Endothelial cell of umbilical vein (primary cell): ENCODE results near the gene RAD51B. TPM values are rescaled to one million over a fixed set of nuclear protein-coding genes. Genes with fewer than 3 reads are reported as not detected.

Experiments used
- BruUV-seq: library from RNA; stranded (reverse); fragments of 400-500 nt; replicated peaks from 2 replicates; lab custom pipeline; 2021; lab: Mats Ljungman, UMichigan
- CTCF ChIA-PET: fragments of 300-600, 350-600 bp; sonication (Branson Sonifier 250); formaldehyde crosslinking; loops from one replicate; lab custom pipeline; 2021; ENCODE audit warnings: antibody characterized with exemption, inconsistent platforms; lab: Charles Lee
- POLR2A ChIA-PET: fragments of 300-600, 350-600 bp; sonication (Branson Sonifier 250); formaldehyde crosslinking; loops from one replicate; lab custom pipeline; 2021; ENCODE audit warnings: antibody characterized with exemption, inconsistent platforms; lab: Charles Lee
- DNase-seq: peaks from one replicate; pipeline ENCODE4 v3.0.0-alpha.2; 2011; ENCODE audit warnings: low read depth, low spot score
- FAIRE-seq: peaks from 2 replicates; lab custom pipeline; 2011; peaks lifted over from hg19 to GRCh38; lab: Jason Lieb, UNC
- H2AFZ ChIP-seq: 2 replicates; pipeline ENCODE4 v1.6.0; 2012; ENCODE audit warnings: low read depth, low read length, control low read depth, inconsistent platforms
- H3K27ac ChIP-seq: 2 replicates; pipeline ENCODE4 v1.5.1; 2011; ENCODE audit warnings: low read depth, mild to moderate bottlenecking, control low read depth, low read length, moderate library complexity; ENCODE audit not compliant: insufficient read depth
- H3K27me3 ChIP-seq, 2 experiments: 2 replicates each; pipeline versions ENCODE4 v1.6.0 to v1.6.1; 2011; ENCODE audit warnings: low read length in 2 of 2, mixed read lengths in 1 of 2; ENCODE audit not compliant: control insufficient read depth in 2 of 2, insufficient read depth in 2 of 2
- H3K36me3 ChIP-seq, 2 experiments: 2 replicates in 1 of 2; 3 replicates in 1 of 2; pipeline ENCODE4 v1.5.1; 2011; ENCODE audit warnings: low read length in 2 of 2, mild to moderate bottlenecking in 1 of 2, moderate library complexity in 1 of 2; ENCODE audit not compliant: control insufficient read depth in 2 of 2, insufficient read depth in 2 of 2; ENCODE audit errors: extremely low read depth in 1 of 2
- H3K4me1 ChIP-seq: 3 replicates; pipeline ENCODE4 v1.5.1; 2011; ENCODE audit warnings: mild to moderate bottlenecking, low read length; ENCODE audit not compliant: control insufficient read depth, insufficient read depth; ENCODE audit errors: extremely low read depth
- H3K4me2 ChIP-seq: 2 replicates; pipeline ENCODE4 v1.6.1; 2011; ENCODE audit warnings: low read length, control low read depth, mixed read lengths; ENCODE audit not compliant: insufficient read depth
- H3K4me3 ChIP-seq, 3 experiments: fragments of 200-600 bp in 1 of 3; sonication (generic), shearing (Covaris generic) in 1 of 3; replicated peaks in 1 of 3; 2 replicates each; pipeline ENCODE4 v1.5.1; 2011 to 2016; ENCODE audit warnings: control low read depth in 3 of 3, low read length in 3 of 3, mild to moderate bottlenecking in 2 of 3, inconsistent platforms in 1 of 3, low read depth in 1 of 3, moderate library complexity in 1 of 3; ENCODE audit not compliant: insufficient read depth in 1 of 3
- H3K79me2 ChIP-seq: 2 replicates; pipeline ENCODE4 v1.6.0; 2012; ENCODE audit warnings: low read length, inconsistent platforms; ENCODE audit not compliant: control insufficient read depth, insufficient read depth
- H3K9ac ChIP-seq: replicated peaks from 2 replicates; pipeline ENCODE3; 2011; ENCODE audit warnings: low read length, control low read depth; ENCODE audit not compliant: insufficient read depth; ENCODE audit errors: extremely low read depth
- H3K9me1 ChIP-seq: replicated peaks from 3 replicates; pipeline ENCODE4 v1.6.0; 2011; ENCODE audit warnings: mild to moderate bottlenecking, low read length; ENCODE audit not compliant: control insufficient read depth, insufficient read depth; ENCODE audit errors: extremely low read depth
- H3K9me3 ChIP-seq: replicated peaks from 2 replicates; pipeline ENCODE4 v1.5.1; 2012; ENCODE audit warnings: low read length, inconsistent platforms; ENCODE audit not compliant: control insufficient read depth, insufficient read depth
- H4K20me1 ChIP-seq: replicated peaks from 2 replicates; pipeline ENCODE3; 2011; ENCODE audit warnings: mild to moderate bottlenecking, low read length; ENCODE audit not compliant: control insufficient read depth, insufficient read depth; ENCODE audit errors: extremely low read depth
- EZH2 ChIP-seq: IDR thresholded peaks from 2 replicates; pipeline ENCODE4 v1.6.1; 2012; ENCODE audit warnings: borderline replicate concordance, low read depth, mild to moderate bottlenecking, moderate library complexity, low read length, inconsistent platforms; ENCODE audit not compliant: severe bottlenecking
- FOS ChIP-seq: IDR thresholded peaks from 2 replicates; pipeline ENCODE4 v1.6.1; 2011; ENCODE audit warnings: mild to moderate bottlenecking, low read length, moderate library complexity, borderline replicate concordance; ENCODE audit not compliant: insufficient read depth
- GATA2 ChIP-seq: IDR thresholded peaks from 2 replicates; pipeline ENCODE4 v1.7.0; 2011; ENCODE audit warnings: low read depth, mild to moderate bottlenecking, moderate library complexity, mixed read lengths, low read length; ENCODE audit not compliant: insufficient read length, insufficient read depth
- JUN ChIP-seq: IDR thresholded peaks from 2 replicates; pipeline ENCODE4 v1.6.1; 2011; ENCODE audit warnings: borderline replicate concordance, low read depth; ENCODE audit not compliant: insufficient read length, insufficient read depth
- MYC ChIP-seq: IDR thresholded peaks from one replicate; pipeline ENCODE4 v1.6.1; 2011; ENCODE audit warnings: mild to moderate bottlenecking, low read depth, low read length
- POLR2A ChIP-seq: IDR thresholded peaks from 2 replicates; pipeline ENCODE4 v1.6.1; 2012; ENCODE audit warnings: low read depth, mild to moderate bottlenecking, control low read depth, low read length
- POLR2AphosphoS5 ChIP-seq: IDR thresholded peaks from 2 replicates; pipeline ENCODE4 v1.6.1; 2012; ENCODE audit warnings: low read depth, mild to moderate bottlenecking, control low read depth, low read length, moderate library complexity; ENCODE audit not compliant: insufficient read depth
- dilution Hi-C: fragments of 300-500 bp; cut with MboI; formaldehyde crosslinking; loops from one replicate; pipeline ENCODE4 v1.15.0; 2019; ENCODE audit warnings: low sequenced_read_pairs; ENCODE audit not compliant: extremely low pct_ligation_motif_present
- intact Hi-C: fragments of 100-400 bp; cut with micrococcal nuclease; formaldehyde crosslinking; loops from one replicate; pipeline ENCODE4 v1.10.0; 2022
- polyA plus RNA-seq, 4 experiments: library from polyadenylated mRNA; depleted of rRNA in 3 of 4; stranded (reverse) in 3 of 4; unstranded in 1 of 4; fragments of >200 nt; gene quantifications; 2 replicates each; pipeline versions ENCODE4 v1.2.1 to v1.2.3, GENCODE V29; 2011 to 2012; ENCODE audit warnings: missing spikeins in 1 of 4
- total RNA-seq: library from RNA; stranded (reverse); gene quantifications from 2 replicates; pipeline ENCODE4 v1.2.3, GENCODE V29; 2021
- TF ChIP-seq, protein P1 (sequence below), 2 donors: IDR thresholded peaks; 1 replicate in 1 of 2; 2 replicates in 1 of 2; pipeline ENCODE4 v1.5.1; 2011; ENCODE audit warnings: low read length in 2 of 2, mild to moderate bottlenecking in 2 of 2, moderate library complexity in 2 of 2, control low read depth in 1 of 2, inconsistent platforms in 1 of 2, low read depth in 1 of 2; ENCODE audit not compliant: insufficient read depth in 1 of 2; ENCODE audit errors: extremely low read depth in 1 of 2
- TF ChIP-seq, protein P2 (sequence below): IDR thresholded peaks from 2 replicates; pipeline ENCODE4 v1.6.1; 2011; ENCODE audit not compliant: insufficient read depth, insufficient read length

RAD51B gene
- total and polyA plus RNA-seq, 2 donors (not counting 3 experiments of a cell fraction or from before 2014, with no cell fraction given): 3.9 to 19.0 TPM

DNA sequence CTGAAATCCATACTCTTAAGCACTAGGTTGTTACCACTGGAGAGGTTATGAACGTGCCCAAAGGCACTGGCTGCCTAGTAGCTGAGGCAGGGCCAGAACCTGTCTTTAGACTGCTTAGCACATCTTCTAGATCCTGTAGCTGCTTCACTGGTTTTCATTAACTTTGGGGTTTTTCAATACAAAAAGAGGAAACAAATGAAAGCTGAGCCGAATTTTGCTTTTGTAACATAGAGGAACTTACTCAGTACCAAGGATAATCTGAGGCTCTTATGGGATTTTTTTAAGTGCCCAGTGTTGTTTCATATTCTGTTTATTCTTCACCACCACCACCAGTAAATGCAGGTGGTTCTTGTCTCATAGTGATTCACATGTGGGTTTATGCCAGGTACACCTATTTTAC, 396.1 kb downstream of the RAD51B start:
- TF ChIP-seq MYC (no peak), FOS (no peak), JUN (no peak), POLR2A (no peak), GATA2 (no peak), EZH2 (no peak), POLR2AphosphoS5 (no peak)
- TF ChIP-seq, protein P1, sequence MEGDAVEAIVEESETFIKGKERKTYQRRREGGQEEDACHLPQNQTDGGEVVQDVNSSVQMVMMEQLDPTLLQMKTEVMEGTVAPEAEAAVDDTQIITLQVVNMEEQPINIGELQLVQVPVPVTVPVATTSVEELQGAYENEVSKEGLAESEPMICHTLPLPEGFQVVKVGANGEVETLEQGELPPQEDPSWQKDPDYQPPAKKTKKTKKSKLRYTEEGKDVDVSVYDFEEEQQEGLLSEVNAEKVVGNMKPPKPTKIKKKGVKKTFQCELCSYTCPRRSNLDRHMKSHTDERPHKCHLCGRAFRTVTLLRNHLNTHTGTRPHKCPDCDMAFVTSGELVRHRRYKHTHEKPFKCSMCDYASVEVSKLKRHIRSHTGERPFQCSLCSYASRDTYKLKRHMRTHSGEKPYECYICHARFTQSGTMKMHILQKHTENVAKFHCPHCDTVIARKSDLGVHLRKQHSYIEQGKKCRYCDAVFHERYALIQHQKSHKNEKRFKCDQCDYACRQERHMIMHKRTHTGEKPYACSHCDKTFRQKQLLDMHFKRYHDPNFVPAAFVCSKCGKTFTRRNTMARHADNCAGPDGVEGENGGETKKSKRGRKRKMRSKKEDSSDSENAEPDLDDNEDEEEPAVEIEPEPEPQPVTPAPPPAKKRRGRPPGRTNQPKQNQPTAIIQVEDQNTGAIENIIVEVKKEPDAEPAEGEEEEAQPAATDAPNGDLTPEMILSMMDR (IDR thresholded peaks at IDR 0.05; ENCODE audit: extremely low read depth in 1 of 2, insufficient read depth in 1 of 2, low read depth in 1 of 2, low read length in 2 of 2): no peak
- TF ChIP-seq, protein P2, sequence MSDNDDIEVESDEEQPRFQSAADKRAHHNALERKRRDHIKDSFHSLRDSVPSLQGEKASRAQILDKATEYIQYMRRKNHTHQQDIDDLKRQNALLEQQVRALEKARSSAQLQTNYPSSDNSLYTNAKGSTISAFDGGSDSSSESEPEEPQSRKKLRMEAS: no peak
- POLR2A ChIA-PET: no interaction called here
- no peak for DNase-seq
- FAIRE-seq: no peak
- no peak overlapping the region for H3K4me2 ChIP-seq
- peaks cover 4% of the 10 kb centered on the region for H3K4me1 ChIP-seq
- no peaks in the 10 kb centered on the region for H3K27me3 ChIP-seq
- H4K20me1 ChIP-seq: no peaks in the 10 kb centered on the region
- no peak overlapping the region for H2AFZ ChIP-seq
- dilution Hi-C loops (no loop called here), intact Hi-C loops (no loop called here)
- no peaks in the 10 kb centered on the region for H3K9me3 ChIP-seq
- CTCF ChIA-PET: interaction anchor here (0.9 to 1.1 kb wide), 2 partner anchors 11 to 16 kb away, joined by 3 read pairs; no protein-coding TSS in a partner anchor
- no peak overlapping the region for H3K4me3 ChIP-seq
- no TSS peak for BruUV-seq
- no peak overlapping the region for H3K9ac ChIP-seq
- no peaks in the 10 kb centered on the region for H3K9me1 ChIP-seq
- H3K27ac ChIP-seq: no peak overlapping the region
- no peaks in the 10 kb centered on the region for H3K79me2 ChIP-seq
- no peaks in the 10 kb centered on the region for H3K36me3 ChIP-seq
